ENCODE data around the gene LHFPL4. TPM values are rescaled to one million over a fixed set of nuclear protein-coding genes. Genes with fewer than 3 reads are reported as not detected.

LHFPL4 gene
- total RNA-seq, 1 donor from 2014 or later, result 1.4 TPM

GRCh38 chr3:9452417-9452816 lies 101.2 kb downstream of the LHFPL4 start:
- Mint-ChIP-seq H3K36me3 (ENCODE audit: low read depth) (peaks cover 20% of the 10 kb centered on the region), H3K27ac (ENCODE audit: unreplicated experiment) (no peak overlapping the region), H3K4me3 (no peak overlapping the region), H3K27me3 (ENCODE audit: low read depth) (no peaks in the 10 kb centered on the region), H3K9me3 (no peaks in the 10 kb centered on the region), H3K4me1 (no peaks in the 10 kb centered on the region)
- DNase-seq (ENCODE audit: low read depth, low spot score), result no peak
- TF ChIP-seq CTCF (conservative IDR thresholded peaks at IDR 0.05), result no peak

- H3K27ac Mint-ChIP-seq (ENCODE audit: unreplicated experiment), result no peak overlapping the region
- no peak for DNase-seq (ENCODE audit: low read depth, low spot score)
- no peaks in the 10 kb centered on the region for H3K9me3 Mint-ChIP-seq
- H3K27me3 Mint-ChIP-seq (ENCODE audit: low read depth), result no peaks in the 10 kb centered on the region
- peaks cover 22% of the 10 kb centered on the region for H3K36me3 Mint-ChIP-seq (ENCODE audit: low read depth)
- TF ChIP-seq CTCF (conservative IDR thresholded peaks at IDR 0.05), result no peak
- no peak overlapping the region for H3K4me3 Mint-ChIP-seq
- H3K4me1 Mint-ChIP-seq, result no peaks in the 10 kb centered on the region
Measured at GRCh38 chr3:9450991-9451390, 102.6 kb downstream of the LHFPL4 start.

- no peak for TF ChIP-seq CTCF (conservative IDR thresholded peaks at IDR 0.05)
- no peaks in the 10 kb centered on the region for H3K4me1 Mint-ChIP-seq
- H3K27ac Mint-ChIP-seq (ENCODE audit: unreplicated experiment), result no peak overlapping the region
- H3K36me3 Mint-ChIP-seq (ENCODE audit: low read depth), result peaks cover 19% of the 10 kb centered on the region
- DNase-seq (ENCODE audit: low read depth, low spot score), result no peak
- no peaks in the 10 kb centered on the region for H3K27me3 Mint-ChIP-seq (ENCODE audit: low read depth)
- H3K9me3 Mint-ChIP-seq, result no peaks in the 10 kb centered on the region
- no peak overlapping the region for H3K4me3 Mint-ChIP-seq
Measured at GRCh38 chr3:9450126-9450525, 103.5 kb downstream of the LHFPL4 start.

GRCh38 chr3:9448643-9449042 lies 105.0 kb downstream of the LHFPL4 start:
- no peak overlapping the region for H3K4me3 Mint-ChIP-seq
- no peaks in the 10 kb centered on the region for H3K9me3 Mint-ChIP-seq
- H3K36me3 Mint-ChIP-seq (ENCODE audit: low read depth), result peaks cover 24% of the 10 kb centered on the region
- no peak overlapping the region for H3K27ac Mint-ChIP-seq (ENCODE audit: unreplicated experiment)
- no peak for DNase-seq (ENCODE audit: low read depth, low spot score)
- no peak for TF ChIP-seq CTCF (conservative IDR thresholded peaks at IDR 0.05)
- H3K4me1 Mint-ChIP-seq, result no peaks in the 10 kb centered on the region
- no peaks in the 10 kb centered on the region for H3K27me3 Mint-ChIP-seq (ENCODE audit: low read depth)

Other genes with a start within 250 kb of the LHFPL4 start
- gene THUMPD3, start 190.8 kb downstream of the LHFPL4 start, total RNA-seq, result 56.9 and 61.0 TPM in 2 replicates
- 198 and 206 TPM in 2 replicates for gene SETD5, start 156.2 kb downstream of the LHFPL4 start, total RNA-seq
- gene MTMR14, start 95.7 kb upstream of the LHFPL4 start, total RNA-seq, result 25.0 and 29.8 TPM in 2 replicates
- 0.48 and 1.3 TPM in 2 replicates for gene CPNE9, start 150.0 kb upstream of the LHFPL4 start, total RNA-seq
- 36.9 and 39.2 TPM in 2 replicates for gene BRPF1, start 177.9 kb upstream of the LHFPL4 start, total RNA-seq
- gene OGG1, start 196.1 kb upstream of the LHFPL4 start, total RNA-seq, result 38.6 and 39.8 TPM in 2 replicates
- 19.5 and 22.5 TPM in 2 replicates for gene CAMK1, start 216.1 kb upstream of the LHFPL4 start, total RNA-seq
- gene TADA3, start 238.7 kb upstream of the LHFPL4 start, total RNA-seq, result 70.0 and 73.2 TPM in 2 replicates
- gene ARPC4, start 239.3 kb upstream of the LHFPL4 start, total RNA-seq, result 147 and 156 TPM in 2 replicates